Measurements from ENCODE around the gene CENPVL3. TPM values are rescaled to one million over a fixed set of nuclear protein-coding genes. Genes with fewer than 3 reads are reported as not detected.

Gene CENPVL3
- total and polyA plus RNA-seq, 8 donors: 0.08 to 0.20 (median 0.13) TPM; not detected in 4

GRCh38 chrX:51571874-51572273, 46.8 kb downstream of the CENPVL3 start:
- H3K27ac ChIP-seq: no peak overlapping the region
- no peak for TF ChIP-seq CTCF (IDR thresholded peaks at IDR 0.05)

GRCh38 chrX:51569561-51569960, 49.2 kb downstream of the CENPVL3 start:
- ATAC-seq: no peak
- Histone ChIP-seq H3K27me3 (no peaks in the 10 kb centered on the region), H3K4me3 (no peak overlapping the region), H3K27ac (no peak overlapping the region), H3K36me3 (no peaks in the 10 kb centered on the region), H3K9me3 (no peaks in the 10 kb centered on the region), H3K4me1 (no peaks in the 10 kb centered on the region)
- TF ChIP-seq CTCF (IDR thresholded peaks at IDR 0.05): no peak
- intact Hi-C loops (cut with DNase I): no loop called here
- no peak for DNase-seq

More at GRCh38 chrX:51571874-51572273, 46.8 kb downstream of the CENPVL3 start:
- H3K36me3 ChIP-seq: no peaks in the 10 kb centered on the region
- DNase-seq: no peak
- H3K4me1 ChIP-seq: no peaks in the 10 kb centered on the region
- no peaks in the 10 kb centered on the region for H3K27me3 ChIP-seq
- H3K9me3 ChIP-seq: no peaks in the 10 kb centered on the region
- intact Hi-C loops (cut with DNase I): no loop called here
- H3K4me3 ChIP-seq: no peak overlapping the region
- ATAC-seq: no peak

GRCh38 chrX:51568586-51568985, 50.1 kb downstream of the CENPVL3 start:
- H3K27me3 ChIP-seq: no peaks in the 10 kb centered on the region
- ATAC-seq: no peak
- H3K4me1 ChIP-seq: no peaks in the 10 kb centered on the region
- H3K4me3 ChIP-seq: no peak overlapping the region
- DNase-seq: no peak
- H3K9me3 ChIP-seq: no peaks in the 10 kb centered on the region
- intact Hi-C loops (cut with DNase I): no loop called here
- H3K36me3 ChIP-seq: no peaks in the 10 kb centered on the region
- H3K27ac ChIP-seq: no peak overlapping the region
- no peak for TF ChIP-seq CTCF (IDR thresholded peaks at IDR 0.05)

Other genes with a start within 250 kb of the CENPVL3 start
- gene NUDT11, start 122.3 kb downstream of the CENPVL3 start, total RNA-seq: under 1 TPM; 0.58 to 0.93 TPM
- gene NUDT11, start 122.3 kb downstream of the CENPVL3 start, polyA plus RNA-seq (ENCODE audit: insufficient read length in 6 of 6): 1 to 10 TPM; 7.0 to 9.7 (median 8.5) TPM
- gene CENPVL2, start 63.9 kb upstream of the CENPVL3 start, total RNA-seq: not detected
- gene CENPVL2, start 63.9 kb upstream of the CENPVL3 start, polyA plus RNA-seq (ENCODE audit: insufficient read length in 6 of 6): not detected
- not detected for gene CENPVL1, start 91.6 kb upstream of the CENPVL3 start, total RNA-seq
- gene CENPVL1, start 91.6 kb upstream of the CENPVL3 start, polyA plus RNA-seq (ENCODE audit: insufficient read length in 6 of 6): not detected
- gene GSPT2, start 124.5 kb upstream of the CENPVL3 start, total RNA-seq: 10 to 100 TPM in 1 of 2 donors, 1 to 10 TPM in 1; 8.8 to 10.5 TPM
- gene GSPT2, start 124.5 kb upstream of the CENPVL3 start, polyA plus RNA-seq (ENCODE audit: insufficient read length in 6 of 6): 10 to 100 TPM; 14.3 to 17.9 (median 16.8) TPM